ENCODE data around the gene REPIN1. TPM values are rescaled to one million over a fixed set of nuclear protein-coding genes. Genes with fewer than 3 reads are reported as not detected.

The REPIN1 gene
- total and polyA plus RNA-seq, 2 experiments from 2014 or later = 79.1 to 107 TPM

GRCh38 chr7:150333659-150334058 is 35.0 kb upstream of the REPIN1 start:
- Histone ChIP-seq H3K27ac (no peak overlapping the region), H3K4me3 (no peak overlapping the region), H3K4me1 (ENCODE audit: insufficient read depth) (peaks cover 6% of the 10 kb centered on the region), H3K9me2 (replicated peaks; ENCODE audit: insufficient read depth) (no peaks in the 10 kb centered on the region), H4K20me1 (ENCODE audit: insufficient read depth, poor library complexity, severe bottlenecking) (no peaks in the 10 kb centered on the region), H3K79me2 (no peaks in the 10 kb centered on the region), H3K4me2 (no peak overlapping the region), H3K36me3 (replicated peaks; ENCODE audit: insufficient read depth, low read depth) (no peaks in the 10 kb centered on the region), H3K27me3 (no peaks in the 10 kb centered on the region), H2AFZ (no peak overlapping the region), H3K9me3 (ENCODE audit: low read depth) (no peaks in the 10 kb centered on the region)
- no peak for DNase-seq (ENCODE audit: low spot score)
- TF ChIP-seq CTCF (IDR thresholded peaks at IDR 0.05; ENCODE audit: poor library complexity) = no peak
- 96% methylated on average over 10 of the region's 10 CpGs for WGBS (ENCODE audit: low lambda C conversion rate, missing lambda C conversion rate)

- WGBS (ENCODE audit: low lambda C conversion rate, missing lambda C conversion rate) = 97% methylated on average over 8 of the region's 8 CpGs
- DNase-seq (ENCODE audit: low spot score) = no peak
- H3K36me3 ChIP-seq (replicated peaks; ENCODE audit: insufficient read depth, low read depth) = no peaks in the 10 kb centered on the region
- H3K4me1 ChIP-seq (ENCODE audit: insufficient read depth) = peaks cover 6% of the 10 kb centered on the region
- TF ChIP-seq EZH2phosphoT487 (IDR thresholded peaks at IDR 0.05; ENCODE audit: low read depth, severe bottlenecking, unreplicated experiment) (no peak), EZH2 (IDR thresholded peaks at IDR 0.05; ENCODE audit: borderline replicate concordance) (no peak), CTCF (IDR thresholded peaks at IDR 0.05; ENCODE audit: poor library complexity) (no peak)
- H2AFZ ChIP-seq = no peak overlapping the region
- H4K20me1 ChIP-seq (ENCODE audit: insufficient read depth, poor library complexity, severe bottlenecking) = no peaks in the 10 kb centered on the region
- no peaks in the 10 kb centered on the region for H3K9me3 ChIP-seq (ENCODE audit: low read depth)
- no peaks in the 10 kb centered on the region for H3K9me2 ChIP-seq (replicated peaks; ENCODE audit: insufficient read depth)
- H3K27me3 ChIP-seq = no peaks in the 10 kb centered on the region
- no peak overlapping the region for H3K4me3 ChIP-seq
- no peaks in the 10 kb centered on the region for H3K79me2 ChIP-seq
- no peak overlapping the region for H3K4me2 ChIP-seq
- no peak overlapping the region for H3K27ac ChIP-seq
Measured at GRCh38 chr7:150334108-150334507, 34.5 kb upstream of the REPIN1 start.

GRCh38 chr7:150335108-150335773 is 33.4 kb upstream of the REPIN1 start:
- TF ChIP-seq EZH2phosphoT487 (IDR thresholded peaks at IDR 0.05; ENCODE audit: low read depth, severe bottlenecking, unreplicated experiment) (no peak), CTCF (IDR thresholded peaks at IDR 0.05; ENCODE audit: poor library complexity) (no peak), EZH2 (IDR thresholded peaks at IDR 0.05; ENCODE audit: borderline replicate concordance) (no peak)
- peak overlapping the region; percentile 24 for H3K27ac ChIP-seq
- H3K4me3 ChIP-seq = no peak overlapping the region
- no peak for DNase-seq (ENCODE audit: low spot score)
- H2AFZ ChIP-seq = no peak overlapping the region
- peaks cover 14% of the 10 kb centered on the region for H3K4me1 ChIP-seq (ENCODE audit: insufficient read depth)
- no peaks in the 10 kb centered on the region for H3K36me3 ChIP-seq (replicated peaks; ENCODE audit: insufficient read depth, low read depth)
- 40% methylated on average over 7 of the region's 7 CpGs for WGBS (ENCODE audit: low lambda C conversion rate, missing lambda C conversion rate)
- H3K79me2 ChIP-seq = no peaks in the 10 kb centered on the region
- H3K4me2 ChIP-seq = no peak overlapping the region
- no peaks in the 10 kb centered on the region for H4K20me1 ChIP-seq (ENCODE audit: insufficient read depth, poor library complexity, severe bottlenecking)
- H3K9me3 ChIP-seq (ENCODE audit: low read depth) = no peaks in the 10 kb centered on the region
- H3K27me3 ChIP-seq = no peaks in the 10 kb centered on the region
- no peaks in the 10 kb centered on the region for H3K9me2 ChIP-seq (replicated peaks; ENCODE audit: insufficient read depth)

GRCh38 chr7:150335774-150336112 is 32.9 kb upstream of the REPIN1 start:
- Histone ChIP-seq H3K27ac (peak overlapping the region; percentile 24), H3K4me2 (no peak overlapping the region), H3K79me2 (no peaks in the 10 kb centered on the region), H3K36me3 (replicated peaks; ENCODE audit: insufficient read depth, low read depth) (no peaks in the 10 kb centered on the region), H3K27me3 (peaks cover under 1% of the 10 kb centered on the region), H3K4me3 (no peak overlapping the region), H4K20me1 (ENCODE audit: insufficient read depth, poor library complexity, severe bottlenecking) (no peaks in the 10 kb centered on the region), H2AFZ (no peak overlapping the region), H3K4me1 (ENCODE audit: insufficient read depth) (peaks cover 19% of the 10 kb centered on the region), H3K9me3 (ENCODE audit: low read depth) (no peaks in the 10 kb centered on the region), H3K9me2 (replicated peaks; ENCODE audit: insufficient read depth) (no peaks in the 10 kb centered on the region)
- TF ChIP-seq EZH2phosphoT487 (IDR thresholded peaks at IDR 0.05; ENCODE audit: low read depth, severe bottlenecking, unreplicated experiment) (no peak), CTCF (IDR thresholded peaks at IDR 0.05; ENCODE audit: poor library complexity) (no peak), EZH2 (IDR thresholded peaks at IDR 0.05; ENCODE audit: borderline replicate concordance) (no peak)
- WGBS (ENCODE audit: low lambda C conversion rate, missing lambda C conversion rate) = 71% methylated on average over 6 of the region's 6 CpGs
- no peak for DNase-seq (ENCODE audit: low spot score)
